ENCODE data around the gene MYADML2.
"Not testable (repeated sequence)": the region's sequence is repeated elsewhere in the genome, so short reads cannot be mapped to it uniquely, and the experiment has no call there.

The MYADML2 gene

GRCh38 chr17:81955756-81956544 is 8.9 kb upstream of the MYADML2 start:
- no peak for FAIRE-seq
- no peak for DNase-seq (ENCODE audit: insufficient read length, low spot score)

GRCh38 chr17:81955058-81955681 is 8.1 kb upstream of the MYADML2 start:
- FAIRE-seq = no peak
- no peak for TF ChIP-seq CTCF (IDR thresholded peaks at IDR 0.05; ENCODE audit: insufficient read depth, missing control alignments)
- DNase-seq (ENCODE audit: insufficient read length, low spot score) = no peak

More at GRCh38 chr17:81955756-81956544, 8.9 kb upstream of the MYADML2 start:
- no peak for TF ChIP-seq CTCF (IDR thresholded peaks at IDR 0.05; ENCODE audit: insufficient read depth, missing control alignments)

- no peak for TF ChIP-seq CTCF (IDR thresholded peaks at IDR 0.05; ENCODE audit: insufficient read depth, missing control alignments)
- DNase-seq (ENCODE audit: insufficient read length, low spot score) (no peak), FAIRE-seq (no peak)
Observed at GRCh38 chr17:81954131-81955057, 7.4 kb upstream of the MYADML2 start.

- not testable (repeated sequence) for DNase-seq (ENCODE audit: insufficient read length, low spot score); FAIRE-seq
Observed at GRCh38 chr17:81953443-81953842, 6.4 kb upstream of the MYADML2 start.

GRCh38 chr17:81952792-81953228 is 5.8 kb upstream of the MYADML2 start:
- DNase-seq (ENCODE audit: insufficient read length, low spot score) (no peak), FAIRE-seq (no peak)
- no peak for TF ChIP-seq CTCF (IDR thresholded peaks at IDR 0.05; ENCODE audit: insufficient read depth, missing control alignments)

GRCh38 chr17:81951785-81952684 is 5.0 kb upstream of the MYADML2 start:
- FAIRE-seq (no peak), DNase-seq (ENCODE audit: insufficient read length, low spot score) (no peak)
- TF ChIP-seq CTCF (IDR thresholded peaks at IDR 0.05; ENCODE audit: insufficient read depth, missing control alignments) = no peak

All from D721Med (cell line).